Liver (tissue), 9 donors: ENCODE measurements around the gene CCSER2. TPM values are rescaled to one million over a fixed set of nuclear protein-coding genes. Genes with fewer than 3 reads are reported as not detected.

Experiments
- DNase-seq: peaks from one replicate; pipeline ENCODE4 v3.0.0-alpha.2; 2017; ENCODE audit warnings: low spot score
- H3K27ac ChIP-seq, 2 donors: one replicate each; pipeline ENCODE4 v1.7.0; 2013; ENCODE audit warnings: inconsistent platforms in 2 of 2, low read length in 2 of 2, control low read depth in 1 of 2, low read depth in 1 of 2, mild to moderate bottlenecking in 1 of 2
- H3K27me3 ChIP-seq, 4 donors: one replicate each; pipeline versions ENCODE4 v1.6.1 to v1.7.0; 2013; ENCODE audit warnings: low read length in 3 of 4, inconsistent platforms in 1 of 4, mild to moderate bottlenecking in 1 of 4, moderate library complexity in 1 of 4; ENCODE audit not compliant: control insufficient read depth in 4 of 4, insufficient read depth in 4 of 4
- H3K36me3 ChIP-seq, 4 donors: one replicate each; pipeline versions ENCODE4 v1.6.1 to v1.7.0; 2013; ENCODE audit warnings: low read length in 3 of 4, mild to moderate bottlenecking in 3 of 4, low read depth in 1 of 4, moderate library complexity in 1 of 4; ENCODE audit not compliant: control insufficient read depth in 4 of 4, insufficient read depth in 3 of 4
- H3K4me1 ChIP-seq, 4 donors: one replicate each; pipeline versions ENCODE4 v1.6.1 to v1.7.0; 2013; ENCODE audit warnings: low read length in 3 of 4, mild to moderate bottlenecking in 3 of 4, moderate library complexity in 1 of 4; ENCODE audit not compliant: control insufficient read depth in 4 of 4, insufficient read depth in 4 of 4
- H3K4me3 ChIP-seq, 3 donors: one replicate each; pipeline versions ENCODE4 v1.6.1 to v1.7.0; 2013; ENCODE audit warnings: low read length in 3 of 3, control low read depth in 1 of 3, low read depth in 1 of 3, mild to moderate bottlenecking in 1 of 3
- H3K9ac ChIP-seq, 2 donors: one replicate each; pipeline ENCODE4 v1.7.0; 2013; ENCODE audit warnings: low read length in 2 of 2, mild to moderate bottlenecking in 2 of 2, moderate library complexity in 2 of 2, control low read depth in 1 of 2, low read depth in 1 of 2
- H3K9me3 ChIP-seq, 4 donors: one replicate each; pipeline versions ENCODE4 v1.6.1 to v1.7.0; 2013; ENCODE audit warnings: low read length in 3 of 4; ENCODE audit not compliant: control insufficient read depth in 4 of 4
- CTCF ChIP-seq: fragments of 150-350 bp; IDR thresholded peaks from 2 replicates; pipeline ENCODE4 v1.5.1; 2017; ENCODE audit warnings: improper control_type of control experiment, low read depth, low read length; ENCODE audit not compliant: missing input control
- EGR1 ChIP-seq, 2 donors: IDR thresholded peaks; 2 replicates each; pipeline ENCODE4 v1.6.1; 2016 to 2018; ENCODE audit warnings: antibody characterized with exemption in 2 of 2, low read depth in 2 of 2
- FOXA1 ChIP-seq: IDR thresholded peaks from 2 replicates; pipeline ENCODE4 v1.6.1; 2016; ENCODE audit warnings: antibody characterized with exemption
- FOXA2 ChIP-seq: IDR thresholded peaks from 2 replicates; pipeline ENCODE4 v1.6.1; 2016; ENCODE audit warnings: antibody characterized with exemption
- GABPA ChIP-seq, 2 donors: IDR thresholded peaks in 1 of 2; conservative IDR thresholded peaks in 1 of 2; 2 replicates each; pipeline ENCODE4 v1.6.1; 2016; ENCODE audit warnings: antibody characterized with exemption in 2 of 2, mild to moderate bottlenecking in 1 of 2, moderate library complexity in 1 of 2
- HNF4A ChIP-seq, 2 donors: conservative IDR thresholded peaks; 2 replicates each; pipeline ENCODE4 v1.6.1; 2016; ENCODE audit warnings: antibody characterized with exemption in 2 of 2, mild to moderate bottlenecking in 2 of 2
- HNF4G ChIP-seq: IDR thresholded peaks from 2 replicates; pipeline ENCODE4 v1.6.1; 2016; ENCODE audit warnings: antibody characterized with exemption
- JUND ChIP-seq, 2 donors: IDR thresholded peaks; 2 replicates each; pipeline ENCODE4 v1.6.1; 2016; ENCODE audit warnings: antibody characterized with exemption in 2 of 2
- NR2F2 ChIP-seq: IDR thresholded peaks from 2 replicates; pipeline ENCODE4 v1.6.1; 2016; ENCODE audit warnings: antibody characterized with exemption
- RAD21 ChIP-seq, 2 donors: IDR thresholded peaks; 2 replicates each; pipeline ENCODE4 v1.6.1; 2016; ENCODE audit warnings: antibody characterized with exemption in 2 of 2, mild to moderate bottlenecking in 2 of 2
- RXRA ChIP-seq, 2 donors: IDR thresholded peaks; 2 replicates each; pipeline ENCODE4 v1.6.1; 2017 to 2018; ENCODE audit warnings: antibody characterized with exemption in 2 of 2, mild to moderate bottlenecking in 1 of 2
- SP1 ChIP-seq: IDR thresholded peaks from 2 replicates; pipeline ENCODE4 v1.6.1; 2018; ENCODE audit warnings: antibody characterized with exemption, mild to moderate bottlenecking
- TAF1 ChIP-seq: conservative IDR thresholded peaks from 2 replicates; pipeline ENCODE4 v1.6.1; 2016; ENCODE audit warnings: antibody characterized with exemption, mild to moderate bottlenecking
- YY1 ChIP-seq: IDR thresholded peaks from 2 replicates; pipeline ENCODE4 v1.6.1; 2016; ENCODE audit warnings: antibody characterized with exemption, mild to moderate bottlenecking
- ZBTB33 ChIP-seq: IDR thresholded peaks from 2 replicates; pipeline ENCODE4 v1.6.1; 2016; ENCODE audit warnings: antibody characterized with exemption
- WGBS: extraction: QIAGEN DNeasy Blood & Tissue Kit; methylation state at CpG from one replicate; pipeline ENCODE4 v1.1.7; 2013; 5-methylcytosine and 5-hydroxymethylcytosine counted together
- polyA plus RNA-seq, 2 donors: library from polyadenylated mRNA; stranded (reverse) in 1 of 2; unstranded in 1 of 2; fragments of 200-250 nt in 1 of 2; fragments of >200 nt in 1 of 2; fragmentation: Nextera tagmentation in 1 of 2; extraction: Ambion mirVana in 1 of 2; gene quantifications; one replicate each; pipeline versions ENCODE4 v1.2.1 to v1.2.3, GENCODE V29; 2013 to 2015
- total RNA-seq, 2 donors: library from RNA; depleted of rRNA; stranded (reverse); fragments of >200 nt; gene quantifications; one replicate each; pipeline ENCODE4 v1.2.3, GENCODE V29; 2014
- TF ChIP-seq, protein P1 (sequence below): IDR thresholded peaks from 2 replicates; pipeline ENCODE4 v1.6.1; 2016; ENCODE audit warnings: antibody characterized with exemption, mild to moderate bottlenecking
- TF ChIP-seq, protein P2 (sequence below): IDR thresholded peaks from 2 replicates; pipeline ENCODE4 v1.6.1; 2016; ENCODE audit warnings: antibody characterized with exemption
- TF ChIP-seq, protein P3 (sequence below): IDR thresholded peaks from 2 replicates; pipeline ENCODE4 v1.6.1; 2016; ENCODE audit warnings: antibody characterized with exemption
- donor health status: healthy.
- donor health status: healthy.
- donor health status: healthy.
- donor health status: healthy.
- donor health status: healthy.

CCSER2 gene
- total and polyA plus RNA-seq, 4 donors: 5.6 to 18.2 (median 12.1) TPM

- no peaks in the 10 kb centered on the region for H3K9me3 ChIP-seq
- peak overlapping the region; percentile 52 to 83 (median 81) for H3K4me3 ChIP-seq
- no peaks in the 10 kb centered on the region for H3K36me3 ChIP-seq
- H3K27ac ChIP-seq: peak overlapping the region; percentile 94 to 95
- H3K27me3 ChIP-seq: no peaks in the 10 kb centered on the region
- DNase-seq: no peak
- peak overlapping the region; percentile 56 to 91 for H3K9ac ChIP-seq
- H3K4me1 ChIP-seq: peaks cover 0 to 26% (median 9%) of the 10 kb centered on the region in 4 donors
- TF ChIP-seq YY1 (no peak), GABPA (IDR thresholded peaks at IDR 0.05 in 1 of 2, conservative IDR thresholded peaks at IDR 0.05 in 1 of 2) (no peak), JUND (IDR thresholded peaks at IDR 0.05) (no peak)
- WGBS: 20% methylated on average over 6 of the region's 6 CpGs
Observed at GRCh38 chr10:84329196-84329611, 815 bp downstream of the CCSER2 start.

DNA sequence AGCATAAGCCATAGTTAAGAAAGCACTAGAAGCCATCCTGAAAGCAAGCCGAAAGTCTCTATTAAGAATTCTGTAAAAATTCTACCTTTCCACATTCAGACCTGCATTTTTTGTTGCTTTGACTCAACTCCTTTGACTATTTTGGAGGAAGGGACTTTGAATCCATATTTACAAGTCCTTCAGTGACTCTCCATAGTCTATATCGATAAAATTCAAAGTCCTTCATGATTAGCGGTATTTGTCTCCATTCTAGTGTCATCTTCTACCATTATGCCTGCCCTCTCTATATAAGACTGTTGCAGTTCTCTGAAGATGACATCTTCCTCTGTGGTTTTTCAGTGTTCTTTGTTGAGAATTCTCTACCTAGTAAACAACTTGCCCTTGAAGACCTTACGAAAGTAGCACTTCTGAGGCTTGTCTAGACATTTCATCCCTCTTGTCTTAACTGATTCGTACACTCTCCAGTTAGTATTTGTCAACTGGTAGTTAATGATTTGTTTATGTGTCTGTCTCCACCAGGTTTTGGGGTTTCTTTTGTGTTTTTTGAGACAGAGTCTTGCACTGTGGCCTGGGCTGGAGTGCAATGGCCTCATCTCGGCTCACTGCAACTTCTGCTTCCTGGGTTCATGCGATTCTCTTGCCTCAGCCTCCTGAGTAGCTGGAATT lies 1.7 kb downstream of the CCSER2 start:
- no peak overlapping the region for H3K27ac ChIP-seq
- no peak overlapping the region for H3K9ac ChIP-seq
- WGBS: 69% methylated on average over 7 of the region's 7 CpGs
- no peaks in the 10 kb centered on the region for H3K9me3 ChIP-seq
- H3K36me3 ChIP-seq: no peaks in the 10 kb centered on the region
- no peak overlapping the region for H3K4me3 ChIP-seq
- no peaks in the 10 kb centered on the region for H3K27me3 ChIP-seq
- no peak for DNase-seq
- TF ChIP-seq YY1 (no peak), CTCF (no peak), FOXA1 (no peak), TAF1 (no peak), ZBTB33 (no peak), RXRA (IDR thresholded peaks at IDR 0.05) (no peak), NR2F2 (no peak), EGR1 (IDR thresholded peaks at IDR 0.05; ENCODE audit: low read depth in 2 of 2) (no peak), SP1 (no peak), RAD21 (IDR thresholded peaks at IDR 0.05) (no peak), FOXA2 (no peak), GABPA (IDR thresholded peaks at IDR 0.05 in 1 of 2, conservative IDR thresholded peaks at IDR 0.05 in 1 of 2) (no peak), JUND (IDR thresholded peaks at IDR 0.05) (no peak), HNF4A (conservative IDR thresholded peaks at IDR 0.05) (no peak), HNF4G (no peak)
- TF ChIP-seq, protein P1, sequence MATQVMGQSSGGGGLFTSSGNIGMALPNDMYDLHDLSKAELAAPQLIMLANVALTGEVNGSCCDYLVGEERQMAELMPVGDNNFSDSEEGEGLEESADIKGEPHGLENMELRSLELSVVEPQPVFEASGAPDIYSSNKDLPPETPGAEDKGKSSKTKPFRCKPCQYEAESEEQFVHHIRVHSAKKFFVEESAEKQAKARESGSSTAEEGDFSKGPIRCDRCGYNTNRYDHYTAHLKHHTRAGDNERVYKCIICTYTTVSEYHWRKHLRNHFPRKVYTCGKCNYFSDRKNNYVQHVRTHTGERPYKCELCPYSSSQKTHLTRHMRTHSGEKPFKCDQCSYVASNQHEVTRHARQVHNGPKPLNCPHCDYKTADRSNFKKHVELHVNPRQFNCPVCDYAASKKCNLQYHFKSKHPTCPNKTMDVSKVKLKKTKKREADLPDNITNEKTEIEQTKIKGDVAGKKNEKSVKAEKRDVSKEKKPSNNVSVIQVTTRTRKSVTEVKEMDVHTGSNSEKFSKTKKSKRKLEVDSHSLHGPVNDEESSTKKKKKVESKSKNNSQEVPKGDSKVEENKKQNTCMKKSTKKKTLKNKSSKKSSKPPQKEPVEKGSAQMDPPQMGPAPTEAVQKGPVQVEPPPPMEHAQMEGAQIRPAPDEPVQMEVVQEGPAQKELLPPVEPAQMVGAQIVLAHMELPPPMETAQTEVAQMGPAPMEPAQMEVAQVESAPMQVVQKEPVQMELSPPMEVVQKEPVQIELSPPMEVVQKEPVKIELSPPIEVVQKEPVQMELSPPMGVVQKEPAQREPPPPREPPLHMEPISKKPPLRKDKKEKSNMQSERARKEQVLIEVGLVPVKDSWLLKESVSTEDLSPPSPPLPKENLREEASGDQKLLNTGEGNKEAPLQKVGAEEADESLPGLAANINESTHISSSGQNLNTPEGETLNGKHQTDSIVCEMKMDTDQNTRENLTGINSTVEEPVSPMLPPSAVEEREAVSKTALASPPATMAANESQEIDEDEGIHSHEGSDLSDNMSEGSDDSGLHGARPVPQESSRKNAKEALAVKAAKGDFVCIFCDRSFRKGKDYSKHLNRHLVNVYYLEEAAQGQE: no peak
- TF ChIP-seq, protein P2, sequence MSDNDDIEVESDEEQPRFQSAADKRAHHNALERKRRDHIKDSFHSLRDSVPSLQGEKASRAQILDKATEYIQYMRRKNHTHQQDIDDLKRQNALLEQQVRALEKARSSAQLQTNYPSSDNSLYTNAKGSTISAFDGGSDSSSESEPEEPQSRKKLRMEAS: no peak
- TF ChIP-seq, protein P3, sequence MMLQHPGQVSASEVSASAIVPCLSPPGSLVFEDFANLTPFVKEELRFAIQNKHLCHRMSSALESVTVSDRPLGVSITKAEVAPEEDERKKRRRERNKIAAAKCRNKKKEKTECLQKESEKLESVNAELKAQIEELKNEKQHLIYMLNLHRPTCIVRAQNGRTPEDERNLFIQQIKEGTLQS: no peak
- peaks cover 1 to 29% (median 9%) of the 10 kb centered on the region in 4 donors for H3K4me1 ChIP-seq
